NCI-H128 (cell line): ENCODE results near the gene EML4.
"Not testable (repeated sequence)": the region's sequence is repeated elsewhere in the genome, so short reads cannot be mapped to it uniquely, and the experiment has no call there.

ENCODE experiments used
- DNase-seq: peaks from one replicate; lab custom pipeline; 2025; ENCODE audit not compliant: unreplicated experiment; lab: John Stamatoyannopoulos, UW

The EML4 gene

GRCh38 chr2:42372474-42373200 lies 203.5 kb downstream of the EML4 start:
- no peak for DNase-seq

GRCh38 chr2:42376758-42377157 lies 207.6 kb downstream of the EML4 start:
- DNase-seq = no peak

GRCh38 chr2:42378415-42378814 lies 209.3 kb downstream of the EML4 start:
- no peak for DNase-seq

- DNase-seq = not testable (repeated sequence)
Measured at GRCh38 chr2:42380026-42380425, 210.9 kb downstream of the EML4 start.

GRCh38 chr2:42382144-42382543 lies 213.0 kb downstream of the EML4 start:
- DNase-seq = no peak
